Stimulated activated CD8-positive, alpha-beta memory T cell treated with anti-CD3 and anti-CD28 coated beads, Interleukin-7, amount 100 ng/mL, for 1 hour (primary cell): Measurements from ENCODE around the gene AUTS2.

Source experiments
- DNase-seq, 2 donors: peaks; one replicate each; pipeline ENCODE4 v3.0.0-alpha.2; 2020; ENCODE audit warnings: low read depth in 2 of 2

AUTS2 gene

GRCh38 chr7:70031245-70031644 is 433.0 kb downstream of the AUTS2 start:
- no peak for DNase-seq

GRCh38 chr7:70032649-70033048 is 434.4 kb downstream of the AUTS2 start:
- DNase-seq, result no peak

DNA sequence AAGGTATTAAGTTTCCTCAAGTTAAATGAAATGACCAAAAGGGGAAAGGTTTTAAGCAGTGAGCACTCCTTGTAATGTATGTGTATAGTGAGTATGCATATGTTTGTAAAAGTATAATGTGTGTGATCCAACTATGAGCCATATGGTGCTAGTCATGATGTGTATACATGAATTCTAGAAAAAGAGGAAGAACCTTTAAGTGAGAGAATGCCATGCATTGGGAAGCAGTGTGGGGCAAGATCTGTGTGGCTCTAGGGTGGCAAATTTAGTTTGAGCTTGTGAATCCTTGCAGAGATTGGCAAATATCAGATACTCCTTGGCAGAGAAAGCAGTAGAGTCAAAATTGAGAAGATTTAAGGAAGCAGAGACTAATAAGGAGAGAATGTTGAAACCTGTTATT is 435.0 kb downstream of the AUTS2 start:
- DNase-seq, result no peak

DNA sequence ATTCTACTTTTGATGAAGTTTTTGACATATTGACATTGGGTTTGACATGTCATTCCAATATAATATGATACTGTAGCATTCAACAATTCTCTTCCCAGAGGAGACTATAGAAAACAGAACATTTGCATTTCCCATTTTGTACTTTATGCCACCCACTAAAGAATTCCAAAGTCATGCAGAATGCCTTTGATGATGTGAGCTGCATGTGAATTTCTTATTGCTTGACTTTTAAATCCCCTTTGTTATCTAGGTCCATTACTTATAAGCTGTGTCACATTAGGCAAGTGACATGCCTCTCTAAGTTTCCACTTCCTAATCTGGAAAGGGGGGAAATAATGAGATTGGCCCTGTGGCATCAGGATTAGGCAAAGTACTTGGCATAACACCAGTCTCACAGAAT is 436.7 kb downstream of the AUTS2 start:
- no peak for DNase-seq

- DNase-seq, result no peak
Measured at GRCh38 chr7:70035519-70035918, 437.2 kb downstream of the AUTS2 start.

DNA sequence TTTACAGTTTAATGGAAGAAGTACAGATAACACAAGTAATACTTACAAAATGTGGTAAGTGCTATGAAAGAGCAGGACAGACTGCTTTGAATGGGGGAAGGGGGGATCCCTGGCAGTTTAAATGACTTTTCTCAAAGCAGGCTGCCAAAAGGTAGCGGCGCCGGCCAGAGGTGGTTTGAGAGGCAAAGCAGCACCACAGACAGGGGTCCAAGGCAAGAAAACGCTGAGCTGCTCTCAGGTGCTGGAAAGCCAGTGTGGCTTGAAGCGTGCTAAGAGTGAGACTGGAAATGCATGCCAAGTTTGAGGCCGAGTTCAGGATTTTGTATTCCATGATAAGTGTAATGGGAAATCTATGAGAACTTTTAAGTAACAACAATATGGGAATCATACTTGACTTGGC is 437.7 kb downstream of the AUTS2 start:
- no peak for DNase-seq

DNA sequence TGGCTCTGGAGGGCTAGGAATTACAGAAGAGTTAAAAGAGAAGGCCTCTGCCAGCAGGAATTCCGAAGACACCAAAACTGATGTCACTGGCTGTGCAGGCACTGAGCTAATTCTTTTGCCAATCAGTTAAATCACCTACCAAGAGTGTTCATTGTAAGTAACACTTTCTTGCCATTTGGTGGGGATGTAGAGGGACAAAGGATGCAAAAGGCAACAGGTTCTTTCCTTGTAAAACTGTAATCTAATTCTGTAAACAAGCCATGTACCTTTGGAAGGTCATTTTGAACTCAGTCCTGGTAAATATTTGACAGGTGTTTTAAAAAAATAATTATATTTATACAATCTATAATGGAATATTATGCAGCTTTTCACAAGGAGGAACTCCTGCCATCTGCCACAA is 438.4 kb downstream of the AUTS2 start:
- no peak for DNase-seq

GRCh38 chr7:70037171-70037933 is 439.1 kb downstream of the AUTS2 start:
- no peak for DNase-seq

GRCh38 chr7:70040051-70040450 is 441.8 kb downstream of the AUTS2 start:
- DNase-seq, result no peak

- DNase-seq, result no peak
Measured at GRCh38 chr7:70040970-70041766, 442.9 kb downstream of the AUTS2 start.

GRCh38 chr7:70042533-70042932 is 444.3 kb downstream of the AUTS2 start:
- DNase-seq, result no peak

- no peak for DNase-seq
Measured at GRCh38 chr7:70043015-70043538, 444.8 kb downstream of the AUTS2 start.

GRCh38 chr7:70044064-70044463 is 445.8 kb downstream of the AUTS2 start:
- DNase-seq, result no peak

DNA sequence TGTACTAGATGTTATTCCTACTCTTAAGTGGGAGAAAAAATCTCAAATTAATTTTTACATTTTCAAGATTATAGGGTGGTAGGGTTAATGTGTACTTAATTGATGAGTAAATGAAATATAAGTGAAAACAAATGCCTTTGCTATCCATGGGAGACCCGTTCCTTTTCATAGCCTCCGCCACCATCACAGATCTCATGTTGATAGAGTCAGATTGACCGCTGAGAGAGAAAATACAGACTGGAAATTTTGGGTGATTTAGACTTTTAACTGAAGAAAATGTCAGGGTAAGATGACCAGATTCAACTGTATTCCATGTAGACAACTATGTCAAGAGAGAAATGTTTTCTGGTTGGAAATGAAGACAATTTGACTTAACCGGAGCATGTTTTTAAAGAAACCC is 446.2 kb downstream of the AUTS2 start:
- no peak for DNase-seq

DNA sequence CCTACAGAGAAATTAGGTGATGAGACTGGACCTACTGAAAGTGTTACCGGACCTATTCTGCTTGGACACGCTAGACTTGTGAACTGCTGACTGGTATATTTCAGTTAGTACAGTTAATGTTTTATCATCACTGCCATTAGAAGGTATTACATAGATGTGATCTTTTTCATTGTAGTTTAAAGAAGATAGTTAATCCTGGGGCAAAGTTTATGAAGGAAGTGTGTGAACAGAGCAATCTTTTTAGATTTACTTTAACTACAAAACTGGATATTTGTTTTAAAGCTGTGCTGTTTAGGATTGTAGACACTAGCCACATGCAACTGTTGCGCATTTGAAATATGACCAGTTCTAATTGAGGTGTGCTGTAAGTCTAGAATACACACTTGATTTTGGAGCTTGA is 446.7 kb downstream of the AUTS2 start:
- DNase-seq, result no peak

DNA sequence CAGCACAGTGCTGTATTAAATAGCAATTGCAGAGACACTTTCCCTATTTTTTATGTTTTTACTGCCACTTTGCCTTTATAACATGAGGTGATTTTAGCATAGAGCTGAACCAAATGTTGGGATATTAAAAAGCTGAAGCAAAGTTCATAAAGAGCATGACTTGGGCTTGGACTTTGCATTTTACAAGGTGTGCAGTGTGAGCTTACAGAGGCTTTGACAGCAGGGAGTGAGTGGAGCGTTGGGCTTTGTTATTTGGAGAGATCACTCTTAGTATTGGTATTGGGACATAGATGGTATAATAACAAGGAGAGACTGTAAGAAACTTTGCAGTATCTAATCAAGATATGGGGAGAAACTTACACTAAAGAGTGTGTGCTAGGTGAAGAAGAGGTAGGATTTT is 449.1 kb downstream of the AUTS2 start:
- no peak for DNase-seq

DNA sequence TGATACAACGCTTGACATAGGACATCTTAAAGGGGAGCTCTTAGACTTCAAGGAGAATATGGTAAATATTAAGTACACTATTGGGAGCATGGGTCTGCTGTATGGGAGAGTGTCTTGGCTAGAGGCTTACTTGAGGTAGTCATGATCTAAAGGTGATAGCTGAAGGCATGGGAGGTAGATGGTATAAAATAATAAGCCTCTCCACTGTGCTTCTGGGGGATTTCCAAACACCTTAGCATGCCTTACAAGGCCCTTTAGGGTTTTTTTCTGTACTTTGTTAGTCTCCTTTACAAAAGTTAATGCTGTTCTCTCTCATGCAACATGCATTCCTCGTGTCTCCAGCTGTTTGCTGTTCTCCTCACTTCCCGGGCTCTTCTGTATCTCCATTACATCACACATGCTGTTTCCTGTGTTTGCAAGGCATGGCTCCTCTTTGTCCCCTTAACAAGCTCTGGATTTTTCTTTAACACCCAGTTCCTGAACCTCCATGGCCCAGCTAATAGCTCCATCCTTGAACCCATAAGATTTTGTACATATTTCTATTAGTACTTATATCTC is 449.7 kb downstream of the AUTS2 start:
- DNase-seq, result no peak

GRCh38 chr7:70051726-70052125 is 453.5 kb downstream of the AUTS2 start:
- DNase-seq, result no peak

DNA sequence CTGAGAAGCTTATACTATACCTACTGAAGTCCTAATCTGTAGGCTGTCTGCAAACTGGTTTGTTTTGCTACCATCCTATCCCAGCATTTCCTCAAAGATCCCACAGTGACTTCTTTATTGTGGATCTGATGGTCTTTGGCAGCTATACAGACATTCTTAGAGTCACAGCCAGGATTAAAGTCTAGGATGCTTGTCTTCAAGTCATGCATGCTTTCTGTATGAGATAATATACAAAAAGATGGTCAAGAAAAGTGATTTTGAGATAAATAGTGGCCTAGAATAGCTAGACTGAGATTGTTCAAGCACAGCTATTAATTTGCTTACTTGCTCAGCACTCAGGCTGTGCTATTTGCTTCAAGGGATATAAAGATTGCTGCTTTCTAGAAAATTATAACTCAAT is 454.4 kb downstream of the AUTS2 start:
- no peak for DNase-seq

GRCh38 chr7:70053421-70053820 is 455.1 kb downstream of the AUTS2 start:
- DNase-seq, result no peak

GRCh38 chr7:70053989-70054388 is 455.7 kb downstream of the AUTS2 start:
- no peak for DNase-seq

GRCh38 chr7:70056363-70056762 is 458.1 kb downstream of the AUTS2 start:
- no peak for DNase-seq
